Measurements from ENCODE around the gene CISTR.

CISTR gene

GRCh38 chr12:53751336-53752191, at the start of gene CISTR:
CISTR (minus strand) TSS chr12:53751979.
- DNase-seq (ENCODE audit: low read depth), result peak; percentile 97
- TF ChIP-seq MYC (IDR thresholded peaks at IDR 0.05; ENCODE audit: low read depth, low read length) (peak; percentile 45; the same call in 1 of the 2 replicates), MAX (IDR thresholded peaks at IDR 0.05; ENCODE audit: low read depth, low read length) (peak; percentile 65), CTCF (IDR thresholded peaks at IDR 0.05; ENCODE audit: low read depth, low read length) (no peak), POLR2A (IDR thresholded peaks at IDR 0.05; ENCODE audit: extremely low read depth, insufficient read length) (peak; percentile 15)
- peak within 1 kb of the TSS; percentile 70 for H3K4me3 ChIP-seq (ENCODE audit: low read depth, low read length)

DNA sequence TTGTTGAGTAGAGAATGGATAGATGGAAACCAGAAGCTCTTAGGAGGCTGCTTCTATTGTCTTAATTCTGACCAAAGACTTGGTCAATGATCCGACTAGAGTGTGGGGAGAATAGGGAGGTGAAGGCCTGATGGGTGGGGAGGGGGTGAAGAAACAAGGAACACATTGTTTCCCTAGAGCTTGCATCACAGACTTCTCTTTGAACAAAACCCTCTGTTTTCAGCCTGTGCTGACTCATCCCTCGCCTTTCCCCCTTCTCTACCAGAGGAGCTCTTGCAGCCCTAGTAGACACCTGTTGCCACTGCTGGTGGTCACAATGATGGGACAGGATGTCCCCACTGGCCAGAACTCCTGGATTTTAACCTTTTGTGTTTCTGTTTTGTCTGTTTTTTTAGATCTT, 46.8 kb upstream of the CISTR start:
- H3K4me3 ChIP-seq (ENCODE audit: low read depth, low read length), result no peak overlapping the region
- TF ChIP-seq CTCF (IDR thresholded peaks at IDR 0.05; ENCODE audit: low read depth, low read length) (no peak), MYC (IDR thresholded peaks at IDR 0.05; ENCODE audit: low read depth, low read length) (no peak), MAX (IDR thresholded peaks at IDR 0.05; ENCODE audit: low read depth, low read length) (0 out of 2 replicates have a peak, but pooled peaks have one; percentile 23)
- peak; percentile 74 for DNase-seq (ENCODE audit: low read depth)

DNA sequence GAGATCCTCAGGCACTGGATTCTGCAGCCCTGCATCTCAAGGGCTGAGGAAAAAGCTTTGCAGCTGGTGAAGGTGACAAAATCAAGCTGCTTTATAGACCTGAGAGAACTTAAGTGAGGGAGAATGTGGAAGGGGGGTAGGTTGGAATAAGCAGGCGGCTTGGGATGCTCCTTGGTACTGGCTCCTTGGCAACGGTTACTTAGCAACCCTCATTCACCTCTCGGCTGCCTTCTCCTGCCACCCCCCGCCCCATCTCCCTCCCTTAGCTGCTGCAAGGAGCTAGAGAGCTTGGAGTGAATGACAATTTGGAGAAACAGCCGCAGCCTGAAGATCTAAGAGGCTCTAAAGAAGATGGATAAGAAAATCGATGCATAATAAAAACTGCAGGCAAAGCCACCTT, 44.1 kb upstream of the CISTR start:
- no peak overlapping the region for H3K4me3 ChIP-seq (ENCODE audit: low read depth, low read length)
- DNase-seq (ENCODE audit: low read depth), result no peak
- TF ChIP-seq MAX (IDR thresholded peaks at IDR 0.05; ENCODE audit: low read depth, low read length), result no peak
- TF ChIP-seq CTCF (IDR thresholded peaks at IDR 0.05; ENCODE audit: low read depth, low read length), result no peak
- TF ChIP-seq MYC (IDR thresholded peaks at IDR 0.05; ENCODE audit: low read depth, low read length), result no peak
- no peak for TF ChIP-seq POLR2A (IDR thresholded peaks at IDR 0.05; ENCODE audit: extremely low read depth, insufficient read length)

DNA sequence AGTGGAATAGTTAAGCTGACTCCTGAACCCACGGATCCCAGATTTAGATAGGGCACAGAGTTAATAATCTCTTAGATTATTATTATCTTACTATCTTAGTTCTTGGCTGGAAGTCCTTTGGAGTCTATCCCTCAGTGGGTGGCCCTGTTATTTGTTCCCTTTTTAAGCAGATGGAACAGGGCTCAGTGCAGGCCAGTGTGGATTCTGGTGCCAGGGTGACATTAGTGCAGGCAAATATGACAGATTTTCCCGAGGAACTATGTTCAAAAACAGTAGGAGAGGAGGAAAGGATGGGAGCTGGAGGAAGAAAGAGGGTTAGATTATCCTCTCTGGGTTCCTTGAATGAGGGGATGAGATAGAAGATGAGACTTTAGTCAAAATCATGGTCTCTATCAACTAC, 41.4 kb upstream of the CISTR start:
- TF ChIP-seq POLR2A (IDR thresholded peaks at IDR 0.05; ENCODE audit: extremely low read depth, insufficient read length) (no peak), MYC (IDR thresholded peaks at IDR 0.05; ENCODE audit: low read depth, low read length) (no peak), MAX (IDR thresholded peaks at IDR 0.05; ENCODE audit: low read depth, low read length) (no peak), CTCF (IDR thresholded peaks at IDR 0.05; ENCODE audit: low read depth, low read length) (no peak)

GRCh38 chr12:53791735-53792326, 40.1 kb upstream of the CISTR start:
- peak; percentile 48 for TF ChIP-seq CTCF (IDR thresholded peaks at IDR 0.05; ENCODE audit: low read depth, low read length)
- TF ChIP-seq POLR2A (IDR thresholded peaks at IDR 0.05; ENCODE audit: extremely low read depth, insufficient read length), result no peak
- no peak overlapping the region for H3K4me3 ChIP-seq (ENCODE audit: low read depth, low read length)
- peak; percentile 57 for DNase-seq (ENCODE audit: low read depth)

More for the DNA sequence above, 41.4 kb upstream of the CISTR start:
- H3K4me3 ChIP-seq (ENCODE audit: low read depth, low read length), result no peak overlapping the region
- DNase-seq (ENCODE audit: low read depth), result no peak

Measured in NB4 (cell line).